PC-9 (cell line): ENCODE data around the gene MAGI2.

Experiments
- CTCF ChIP-seq: fragments of 200-600 bp; sonication (generic); conservative IDR thresholded peaks from 2 replicates; pipeline ENCODE4 v1.6.1; 2017; ENCODE audit warnings: mixed run types, antibody characterized with exemption, mild to moderate bottlenecking, moderate library complexity
- EZH2 ChIP-seq: fragments of 200-600 bp; sonication (generic); IDR thresholded peaks from 2 replicates; pipeline ENCODE4 v1.8.0; 2017; ENCODE audit warnings: antibody characterized with exemption, low read depth

GRCh38 chr7:78080241-78080640, 1373.2 kb downstream of the MAGI2 start:
- TF ChIP-seq CTCF (no peak), EZH2 (no peak)
